HL-60 (cell line): ENCODE measurements around the gene GNB2.

Experiments used
- DNase-seq, 2 experiments: peaks; one replicate each; pipeline ENCODE4 v3.0.0-alpha.2; 2010 to 2020; ENCODE audit warnings: low read depth in 1 of 2, low spot score in 1 of 2
- H3K27ac ChIP-seq: fragments of 250-450 bp; sonication (Bioruptor Pico); replicated peaks from 2 replicates; pipeline ENCODE4 v1.5.1; 2020; ENCODE audit warnings: mild to moderate bottlenecking, moderate library complexity
- H3K27me3 ChIP-seq: fragments of 250-450 bp; sonication (Bioruptor Pico); 2 replicates; pipeline ENCODE4 v1.5.1; 2021; ENCODE audit warnings: mild to moderate bottlenecking, moderate library complexity; ENCODE audit not compliant: insufficient read depth, poor library complexity, severe bottlenecking
- H3K4me3 ChIP-seq: replicated peaks from 2 replicates; pipeline ENCODE4 v1.5.1; 2011; ENCODE audit warnings: mild to moderate bottlenecking, control low read depth, low read length; ENCODE audit not compliant: insufficient read depth
- GABPA ChIP-seq: IDR thresholded peaks from 2 replicates; pipeline ENCODE4 v1.6.1; 2012; ENCODE audit warnings: low read depth
- POLR2AphosphoS5 ChIP-seq: IDR thresholded peaks from 2 replicates; pipeline ENCODE4 v1.6.1; 2012; ENCODE audit warnings: low read depth
- SPI1 ChIP-seq: IDR thresholded peaks from 2 replicates; pipeline ENCODE4 v1.6.1; 2012; ENCODE audit warnings: low read depth, mild to moderate bottlenecking, borderline replicate concordance
- TF ChIP-seq, protein P1 (sequence below): IDR thresholded peaks from one replicate; pipeline ENCODE4 v1.5.1; 2011; ENCODE audit warnings: low read length, control low read depth, inconsistent platforms; ENCODE audit not compliant: insufficient read depth
- TF ChIP-seq, protein P2 (sequence below): IDR thresholded peaks from 2 replicates; pipeline ENCODE4 v1.6.1; 2012; ENCODE audit warnings: low read depth; ENCODE audit not compliant: insufficient replicate concordance

GNB2 gene

DNA sequence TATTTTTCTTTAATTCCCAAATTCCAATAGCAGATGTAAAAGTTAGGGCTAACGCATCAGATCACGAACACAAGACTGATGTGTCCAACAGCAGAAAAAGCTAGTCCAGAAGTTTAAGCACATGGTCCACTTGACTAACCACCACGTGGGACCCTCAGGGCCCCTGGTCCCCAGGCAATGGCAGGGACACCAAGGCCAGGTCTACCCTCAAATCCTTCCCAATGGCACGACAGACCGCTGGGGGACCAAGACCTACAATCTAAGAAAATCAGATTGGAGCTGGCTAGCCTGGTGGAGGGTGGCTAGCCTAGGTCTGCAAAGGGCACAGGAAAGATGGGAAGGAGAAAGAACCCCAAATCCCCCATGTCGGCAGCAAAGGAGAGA lies 19.0 kb downstream of the GNB2 start:
- Histone ChIP-seq H3K4me3 (peak overlapping the region; percentile 65), H3K27ac (peak overlapping the region; percentile 67), H3K27me3 (peaks cover 5% of the 10 kb centered on the region)
- DNase-seq = no peak
- TF ChIP-seq, protein P1, sequence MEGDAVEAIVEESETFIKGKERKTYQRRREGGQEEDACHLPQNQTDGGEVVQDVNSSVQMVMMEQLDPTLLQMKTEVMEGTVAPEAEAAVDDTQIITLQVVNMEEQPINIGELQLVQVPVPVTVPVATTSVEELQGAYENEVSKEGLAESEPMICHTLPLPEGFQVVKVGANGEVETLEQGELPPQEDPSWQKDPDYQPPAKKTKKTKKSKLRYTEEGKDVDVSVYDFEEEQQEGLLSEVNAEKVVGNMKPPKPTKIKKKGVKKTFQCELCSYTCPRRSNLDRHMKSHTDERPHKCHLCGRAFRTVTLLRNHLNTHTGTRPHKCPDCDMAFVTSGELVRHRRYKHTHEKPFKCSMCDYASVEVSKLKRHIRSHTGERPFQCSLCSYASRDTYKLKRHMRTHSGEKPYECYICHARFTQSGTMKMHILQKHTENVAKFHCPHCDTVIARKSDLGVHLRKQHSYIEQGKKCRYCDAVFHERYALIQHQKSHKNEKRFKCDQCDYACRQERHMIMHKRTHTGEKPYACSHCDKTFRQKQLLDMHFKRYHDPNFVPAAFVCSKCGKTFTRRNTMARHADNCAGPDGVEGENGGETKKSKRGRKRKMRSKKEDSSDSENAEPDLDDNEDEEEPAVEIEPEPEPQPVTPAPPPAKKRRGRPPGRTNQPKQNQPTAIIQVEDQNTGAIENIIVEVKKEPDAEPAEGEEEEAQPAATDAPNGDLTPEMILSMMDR = no peak
- no peak for TF ChIP-seq POLR2AphosphoS5
- no peak for TF ChIP-seq GABPA
- no peak for TF ChIP-seq SPI1
- TF ChIP-seq, protein P2, sequence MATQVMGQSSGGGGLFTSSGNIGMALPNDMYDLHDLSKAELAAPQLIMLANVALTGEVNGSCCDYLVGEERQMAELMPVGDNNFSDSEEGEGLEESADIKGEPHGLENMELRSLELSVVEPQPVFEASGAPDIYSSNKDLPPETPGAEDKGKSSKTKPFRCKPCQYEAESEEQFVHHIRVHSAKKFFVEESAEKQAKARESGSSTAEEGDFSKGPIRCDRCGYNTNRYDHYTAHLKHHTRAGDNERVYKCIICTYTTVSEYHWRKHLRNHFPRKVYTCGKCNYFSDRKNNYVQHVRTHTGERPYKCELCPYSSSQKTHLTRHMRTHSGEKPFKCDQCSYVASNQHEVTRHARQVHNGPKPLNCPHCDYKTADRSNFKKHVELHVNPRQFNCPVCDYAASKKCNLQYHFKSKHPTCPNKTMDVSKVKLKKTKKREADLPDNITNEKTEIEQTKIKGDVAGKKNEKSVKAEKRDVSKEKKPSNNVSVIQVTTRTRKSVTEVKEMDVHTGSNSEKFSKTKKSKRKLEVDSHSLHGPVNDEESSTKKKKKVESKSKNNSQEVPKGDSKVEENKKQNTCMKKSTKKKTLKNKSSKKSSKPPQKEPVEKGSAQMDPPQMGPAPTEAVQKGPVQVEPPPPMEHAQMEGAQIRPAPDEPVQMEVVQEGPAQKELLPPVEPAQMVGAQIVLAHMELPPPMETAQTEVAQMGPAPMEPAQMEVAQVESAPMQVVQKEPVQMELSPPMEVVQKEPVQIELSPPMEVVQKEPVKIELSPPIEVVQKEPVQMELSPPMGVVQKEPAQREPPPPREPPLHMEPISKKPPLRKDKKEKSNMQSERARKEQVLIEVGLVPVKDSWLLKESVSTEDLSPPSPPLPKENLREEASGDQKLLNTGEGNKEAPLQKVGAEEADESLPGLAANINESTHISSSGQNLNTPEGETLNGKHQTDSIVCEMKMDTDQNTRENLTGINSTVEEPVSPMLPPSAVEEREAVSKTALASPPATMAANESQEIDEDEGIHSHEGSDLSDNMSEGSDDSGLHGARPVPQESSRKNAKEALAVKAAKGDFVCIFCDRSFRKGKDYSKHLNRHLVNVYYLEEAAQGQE = no peak

GRCh38 chr7:100693312-100694097 lies 20.0 kb downstream of the GNB2 start:
- Histone ChIP-seq H3K4me3 (peak overlapping the region; percentile 65), H3K27ac (peak overlapping the region; percentile 67), H3K27me3 (peaks cover 5% of the 10 kb centered on the region)
- no peak for DNase-seq
- TF ChIP-seq POLR2AphosphoS5 (no peak), GABPA (no peak), SPI1 (no peak)
- TF ChIP-seq, protein P2 = no peak
- TF ChIP-seq, protein P1 = no peak

GRCh38 chr7:100694098-100694745 lies 20.7 kb downstream of the GNB2 start, which contains the start of gene GIGYF1:
GIGYF1 (minus strand) TSS chr7:100694250; CDS start chr7:100688238, 6,012 bp downstream.
- Histone ChIP-seq H3K27me3 (peaks cover 5% of the 10 kb centered on the region), H3K4me3 (peak within 1 kb of the TSS; percentile 65), H3K27ac (peak within 1 kb of the TSS; percentile 67)
- TF ChIP-seq POLR2AphosphoS5 (peak; percentile 21; the same call in 1 of the 2 replicates), SPI1 (no peak), GABPA (no peak)
- TF ChIP-seq, protein P1 = no peak
- DNase-seq = peak; percentile 63 to 75
